LNCAP (cell line): Measurements from ENCODE around the gene ZFTA.

Experiments used
- CTCF ChIP-seq: fragments of 450-650 bp; IDR thresholded peaks from 2 replicates; pipeline ENCODE4 v1.5.1; 2017; ENCODE audit warnings: mild to moderate bottlenecking

ZFTA gene

GRCh38 chr11:63791495-63792167, 23.1 kb upstream of the ZFTA start:
- TF ChIP-seq CTCF: no peak

GRCh38 chr11:63785823-63786222, 17.2 kb upstream of the ZFTA start:
- TF ChIP-seq CTCF: no peak

DNA sequence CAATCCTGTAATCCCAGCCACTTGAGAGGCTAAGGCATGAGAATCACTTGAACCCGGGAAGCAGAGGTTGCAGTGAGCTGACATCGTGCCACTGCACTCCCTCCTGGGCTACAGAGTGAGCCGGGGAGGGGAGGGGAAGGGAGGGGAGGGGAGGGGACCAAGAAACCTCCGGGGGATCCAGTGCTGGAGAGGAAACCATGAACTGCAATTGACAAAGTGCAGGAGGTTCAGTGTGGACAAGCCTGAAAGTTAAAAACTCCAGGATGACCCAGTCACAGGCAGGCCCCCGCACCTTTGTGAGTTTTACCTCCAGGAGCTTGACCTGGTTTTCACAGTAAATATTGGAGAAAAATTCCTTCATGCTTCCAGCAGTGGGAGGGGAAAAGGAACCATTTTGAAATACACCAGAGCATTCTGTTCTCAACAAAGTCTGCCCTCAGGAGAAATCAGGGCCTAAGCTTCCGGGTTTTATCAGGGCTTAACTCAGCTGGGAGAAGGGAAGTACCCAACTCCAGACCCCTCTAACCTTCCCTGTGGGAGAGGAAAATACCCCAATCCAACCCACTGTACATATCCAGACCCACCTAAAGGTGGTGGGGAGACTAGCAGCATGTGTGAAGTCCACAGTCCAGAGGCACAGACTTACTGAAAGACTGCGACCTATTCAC, 15.5 kb upstream of the ZFTA start:
- no peak for TF ChIP-seq CTCF

DNA sequence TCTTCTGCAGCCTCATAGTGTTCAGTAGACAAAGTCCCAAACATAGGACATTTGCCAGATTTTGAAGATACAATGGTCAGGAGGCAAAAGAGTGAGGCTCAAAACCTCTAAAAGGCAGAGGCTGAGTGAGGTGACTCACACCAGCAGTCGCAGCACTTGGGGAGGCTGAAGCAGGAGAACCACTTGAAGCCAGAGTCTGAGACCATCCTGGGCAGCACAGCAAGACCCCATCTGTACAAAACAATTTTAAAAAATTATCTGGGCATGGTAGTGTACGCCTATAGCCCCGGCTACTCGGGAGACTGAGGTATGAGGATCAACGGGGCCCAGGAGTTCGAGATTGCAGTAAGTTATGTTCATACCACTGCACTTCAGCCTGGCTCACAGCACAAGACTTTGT, 14.2 kb upstream of the ZFTA start:
- no peak for TF ChIP-seq CTCF

- no peak for TF ChIP-seq CTCF
These were observed 10.5 kb upstream of the ZFTA start for GRCh38 chr11:63779039-63779438.

GRCh38 chr11:63775191-63775590, 6.6 kb upstream of the ZFTA start:
- no peak for TF ChIP-seq CTCF

- no peak for TF ChIP-seq CTCF
These were observed 2.2 kb upstream of the ZFTA start for GRCh38 chr11:63770763-63771162.
